Epithelial cell of proximal tubule (primary cell): ENCODE results near the gene UBASH3A. TPM values are rescaled to one million over a fixed set of nuclear protein-coding genes. Genes with fewer than 3 reads are reported as not detected.

Experiments used
- DNase-seq: peaks from one replicate; pipeline ENCODE4 v3.0.0-alpha.2; 2011; ENCODE audit warnings: low read depth
- H3K4me3 ChIP-seq: 2 replicates; pipeline ENCODE4 v1.5.1; 2011; ENCODE audit warnings: low read depth, mild to moderate bottlenecking, low read length
- CTCF ChIP-seq: conservative IDR thresholded peaks from 2 replicates; pipeline ENCODE4 v1.5.1; 2012; ENCODE audit warnings: low read depth, mild to moderate bottlenecking, low read length
- total RNA-seq: library from RNA; depleted of rRNA; stranded (reverse); fragments of >200 nt; gene quantifications from 2 replicates; pipeline ENCODE4 v1.2.3, GENCODE V29; 2015

Gene UBASH3A
- total RNA-seq, 1 donor from 2014 or later: not detected

- TF ChIP-seq CTCF: no peak
- no peak overlapping the region for H3K4me3 ChIP-seq
- DNase-seq: no peak
Observed at GRCh38 chr21:42367367-42368165, 36.1 kb upstream of the UBASH3A start.

GRCh38 chr21:42369821-42370220, 33.9 kb upstream of the UBASH3A start:
- no peak overlapping the region for H3K4me3 ChIP-seq
- DNase-seq: no peak
- no peak for TF ChIP-seq CTCF

GRCh38 chr21:42370894-42371654, 32.6 kb upstream of the UBASH3A start:
- H3K4me3 ChIP-seq: no peak overlapping the region
- TF ChIP-seq CTCF: no peak
- DNase-seq: no peak

- no peak overlapping the region for H3K4me3 ChIP-seq
- no peak for TF ChIP-seq CTCF
- no peak for DNase-seq
Observed at GRCh38 chr21:42373196-42373907, 30.4 kb upstream of the UBASH3A start.

GRCh38 chr21:42373908-42374455, 29.7 kb upstream of the UBASH3A start:
- no peak for TF ChIP-seq CTCF
- no peak for DNase-seq
- no peak overlapping the region for H3K4me3 ChIP-seq

- H3K4me3 ChIP-seq: no peak overlapping the region
- DNase-seq: no peak
- no peak for TF ChIP-seq CTCF
Observed at GRCh38 chr21:42374457-42374856, 29.2 kb upstream of the UBASH3A start.
